Astrocyte of the cerebellum (primary cell): Measurements from ENCODE around the gene MUTYH.

Experiments used
- DNase-seq: peaks from one replicate; pipeline ENCODE4 v3.0.0-alpha.2; 2011; ENCODE audit warnings: low read depth
- H3K4me3 ChIP-seq: 2 replicates; pipeline ENCODE4 v1.5.1; 2011; ENCODE audit warnings: mild to moderate bottlenecking, low read depth, low read length, moderate library complexity
- in situ Hi-C: cut with HindIII; loops from 2 replicates; pipeline ENCODE4 v1.10.0; 2017; ENCODE audit warnings: low sequenced_read_pairs
- TF ChIP-seq, protein P1 (sequence below): IDR thresholded peaks from 2 replicates; pipeline ENCODE4 v1.5.1; 2012; ENCODE audit warnings: low read length, low read depth, moderate library complexity, mild to moderate bottlenecking; ENCODE audit errors: missing control alignments

MUTYH gene

DNA sequence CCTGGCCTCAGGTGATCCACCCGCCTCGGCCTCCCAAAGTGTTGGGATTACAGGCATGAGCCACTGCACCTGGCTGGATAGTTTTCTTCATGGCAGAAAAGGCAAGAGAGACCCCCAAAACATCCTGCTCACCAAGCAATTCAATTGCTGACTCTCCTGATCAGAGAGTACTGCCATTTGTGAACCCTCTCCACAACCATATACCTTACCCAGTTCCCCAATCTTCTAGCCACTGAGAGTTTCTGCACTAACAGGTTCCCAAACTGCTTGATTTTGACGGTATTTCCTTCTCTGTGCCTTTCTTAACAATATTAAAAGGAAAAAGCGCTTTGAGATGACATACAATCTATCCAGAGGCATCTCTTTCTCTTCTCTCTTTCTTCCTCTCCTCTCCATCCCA lies 39.9 kb upstream of the MUTYH start:
- H3K4me3 ChIP-seq, result no peak overlapping the region
- no peak for DNase-seq
- in situ Hi-C loops, result no loop called here
- TF ChIP-seq, protein P1, sequence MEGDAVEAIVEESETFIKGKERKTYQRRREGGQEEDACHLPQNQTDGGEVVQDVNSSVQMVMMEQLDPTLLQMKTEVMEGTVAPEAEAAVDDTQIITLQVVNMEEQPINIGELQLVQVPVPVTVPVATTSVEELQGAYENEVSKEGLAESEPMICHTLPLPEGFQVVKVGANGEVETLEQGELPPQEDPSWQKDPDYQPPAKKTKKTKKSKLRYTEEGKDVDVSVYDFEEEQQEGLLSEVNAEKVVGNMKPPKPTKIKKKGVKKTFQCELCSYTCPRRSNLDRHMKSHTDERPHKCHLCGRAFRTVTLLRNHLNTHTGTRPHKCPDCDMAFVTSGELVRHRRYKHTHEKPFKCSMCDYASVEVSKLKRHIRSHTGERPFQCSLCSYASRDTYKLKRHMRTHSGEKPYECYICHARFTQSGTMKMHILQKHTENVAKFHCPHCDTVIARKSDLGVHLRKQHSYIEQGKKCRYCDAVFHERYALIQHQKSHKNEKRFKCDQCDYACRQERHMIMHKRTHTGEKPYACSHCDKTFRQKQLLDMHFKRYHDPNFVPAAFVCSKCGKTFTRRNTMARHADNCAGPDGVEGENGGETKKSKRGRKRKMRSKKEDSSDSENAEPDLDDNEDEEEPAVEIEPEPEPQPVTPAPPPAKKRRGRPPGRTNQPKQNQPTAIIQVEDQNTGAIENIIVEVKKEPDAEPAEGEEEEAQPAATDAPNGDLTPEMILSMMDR, result no peak

- in situ Hi-C loops, result no loop called here
- H3K4me3 ChIP-seq, result no peak overlapping the region
- TF ChIP-seq, protein P1, result no peak
- DNase-seq, result no peak
These were observed 39.3 kb upstream of the MUTYH start for GRCh38 chr1:45379524-45379923.

- no peak for DNase-seq
- in situ Hi-C loops, result no loop called here
- H3K4me3 ChIP-seq, result no peak overlapping the region
- TF ChIP-seq, protein P1, result no peak
These were observed 37.9 kb upstream of the MUTYH start for GRCh38 chr1:45378184-45378583.

DNA sequence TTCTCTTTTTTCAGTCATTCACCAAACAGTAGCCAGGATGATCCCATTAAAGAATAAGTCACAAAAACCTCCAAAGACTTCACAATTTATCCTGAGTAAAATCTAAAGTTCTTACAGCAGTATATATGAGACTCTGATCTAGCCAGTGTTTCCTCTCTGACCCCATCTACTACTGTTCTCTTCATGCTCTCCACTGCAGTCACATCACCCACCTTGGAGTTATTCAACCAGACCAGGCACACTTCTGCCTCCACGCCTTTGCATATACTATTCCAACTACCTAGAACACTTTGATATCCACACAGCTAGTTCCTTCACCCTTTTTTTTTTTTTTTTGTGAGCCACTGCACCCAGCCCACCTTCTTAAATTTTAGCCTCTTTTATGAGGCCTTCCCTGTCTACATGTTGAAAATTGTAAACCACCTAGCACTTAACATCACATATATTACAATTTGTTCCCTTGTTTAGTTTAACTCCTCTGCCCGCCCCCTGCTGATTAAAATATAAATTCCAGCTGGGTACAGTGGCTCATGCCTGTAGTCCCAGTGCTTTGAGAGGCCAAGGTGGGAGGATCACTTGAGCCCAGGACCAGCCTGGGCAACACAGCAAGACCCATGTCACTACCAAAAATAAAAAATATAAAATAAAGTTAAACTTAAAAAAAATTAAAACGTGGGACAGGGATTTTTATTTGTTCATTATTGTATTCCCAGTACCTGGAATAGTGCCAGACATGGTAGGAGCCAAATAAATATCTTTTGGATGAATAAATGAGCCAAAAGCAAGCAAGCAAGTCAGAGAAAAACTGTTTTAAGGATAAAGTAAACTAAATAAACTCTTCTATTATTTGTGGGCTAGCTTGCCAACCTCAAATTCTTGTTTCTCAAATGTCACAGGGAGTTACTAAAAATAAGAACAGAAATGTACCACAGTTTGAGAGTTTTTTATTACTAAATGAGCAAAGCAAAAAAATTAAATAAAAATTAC lies 35.2 kb upstream of the MUTYH start:
- TF ChIP-seq, protein P1, result no peak
- H3K4me3 ChIP-seq, result no peak overlapping the region
- in situ Hi-C loops, result no loop called here
- no peak for DNase-seq

- no peak for DNase-seq
- no peak overlapping the region for H3K4me3 ChIP-seq
- in situ Hi-C loops, result no loop called here
- TF ChIP-seq, protein P1, result no peak
These were observed 33.3 kb upstream of the MUTYH start for GRCh38 chr1:45373573-45373972.

- DNase-seq, result no peak
- TF ChIP-seq, protein P1, result no peak
- no peak overlapping the region for H3K4me3 ChIP-seq
- in situ Hi-C loops, result no loop called here
These were observed 30.3 kb upstream of the MUTYH start for GRCh38 chr1:45370575-45370974.
